Left kidney (tissue), 2 donors: ENCODE measurements around the gene MLXIP. TPM values are rescaled to one million over a fixed set of nuclear protein-coding genes. Genes with fewer than 3 reads are reported as not detected.
"Not testable (repeated sequence)": the region's sequence is repeated elsewhere in the genome, so short reads cannot be mapped to it uniquely, and the experiment has no call there.

Source experiments
- DNase-seq: peaks from one replicate; pipeline ENCODE4 v3.0.0-alpha.2; 2013
- polyA plus RNA-seq: library from polyadenylated mRNA; unstranded; fragments of 120-200 nt; gene quantifications from one replicate; pipeline ENCODE4 v1.2.1, GENCODE V29; 2013; ENCODE audit not compliant: insufficient read length

MLXIP gene
- polyA plus RNA-seq, 1 donor = 43.0 TPM

DNA sequence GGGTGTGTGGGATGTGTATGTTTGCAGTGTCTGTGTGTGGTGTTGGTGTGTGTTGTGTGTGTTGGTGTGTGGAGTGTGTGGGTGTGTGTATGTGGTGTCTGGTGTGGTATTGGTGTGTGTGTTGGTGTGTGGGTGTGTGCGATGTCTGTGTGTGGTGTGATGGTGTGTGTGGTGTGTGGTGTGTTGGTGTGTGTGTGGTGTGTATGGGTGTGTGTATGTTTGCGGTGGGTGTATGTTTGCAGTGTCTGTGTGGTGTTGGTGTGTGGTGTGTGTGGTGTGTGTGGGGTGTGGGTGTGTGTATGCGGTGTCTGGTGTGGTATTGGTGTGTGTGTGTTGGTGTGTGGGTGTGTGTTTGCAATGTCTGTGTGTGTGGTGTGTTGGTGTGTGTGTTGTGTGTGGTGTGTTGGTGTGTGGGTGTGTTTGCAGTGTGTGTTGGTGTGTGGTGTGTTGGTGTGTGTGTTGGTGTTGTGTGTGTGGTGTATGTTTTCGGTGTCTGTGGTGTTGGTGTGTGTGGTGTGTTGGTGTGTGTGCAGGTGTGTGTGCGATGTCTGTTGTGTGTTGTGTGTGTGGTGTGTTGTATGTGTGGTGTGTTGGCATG, 15.7 kb downstream of the MLXIP start:
- DNase-seq = no peak

DNA sequence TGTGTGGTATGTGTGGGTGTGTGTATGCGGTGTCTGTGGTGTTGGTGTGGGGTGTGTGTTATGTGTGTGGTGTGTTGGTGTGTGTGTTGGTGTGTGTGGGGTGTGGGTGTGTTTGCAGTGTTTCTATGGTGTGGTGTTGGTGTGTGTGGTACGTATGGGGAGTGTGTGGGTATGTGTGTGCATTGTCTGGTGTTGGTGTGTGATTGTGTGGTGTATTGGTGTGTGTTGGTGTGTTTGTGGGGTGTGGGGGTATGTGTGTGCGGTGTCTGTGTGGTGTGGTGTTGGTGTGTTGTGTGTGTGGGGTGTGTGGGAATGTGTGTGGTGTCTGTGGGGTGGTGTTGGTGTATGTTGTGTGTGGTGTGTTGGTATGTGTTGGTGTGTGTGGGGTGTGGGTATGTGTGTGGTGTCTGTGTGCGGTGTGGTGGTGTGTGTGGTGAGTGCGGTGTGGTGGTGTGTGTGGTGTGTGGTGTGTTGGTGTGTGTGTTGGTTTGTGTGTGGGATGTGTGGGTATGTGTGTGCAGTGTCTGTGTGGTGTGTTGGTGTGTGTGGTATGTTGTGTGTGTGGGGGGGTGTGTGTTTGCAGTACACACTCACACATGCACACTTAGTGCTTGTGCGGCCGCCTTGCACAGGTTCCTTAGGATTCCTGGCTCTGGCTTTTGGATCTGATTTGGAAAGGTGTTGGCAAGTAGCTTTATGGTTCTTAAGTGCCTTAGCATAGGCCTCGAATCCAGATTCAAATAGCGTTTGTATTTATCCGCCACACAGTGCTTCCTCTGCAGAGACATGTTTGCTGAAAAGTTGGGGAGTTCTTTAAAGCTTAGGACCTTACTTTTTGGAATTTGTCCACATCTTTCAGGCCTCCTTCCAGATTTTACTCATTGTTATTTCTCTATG, 16.4 kb downstream of the MLXIP start:
- no peak for DNase-seq

DNA sequence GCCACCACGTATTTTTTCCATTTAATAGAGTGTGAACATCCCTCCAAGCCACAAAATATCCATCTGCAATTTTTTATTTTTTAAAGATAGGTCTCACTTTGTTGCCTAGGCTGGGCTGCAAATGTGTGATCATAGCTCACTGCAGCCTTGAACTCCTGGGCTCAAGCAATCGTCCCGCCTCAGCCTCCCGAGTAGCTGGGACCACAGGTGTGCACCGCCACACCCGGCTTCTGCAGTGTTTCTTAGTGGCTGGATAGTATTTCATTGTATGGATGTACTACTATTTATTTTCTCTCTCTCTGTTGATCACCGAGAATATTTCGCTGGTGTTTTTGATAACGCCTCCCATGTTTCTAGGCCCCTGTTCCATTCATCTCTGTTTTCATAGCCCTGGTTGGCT, 17.5 kb downstream of the MLXIP start:
- DNase-seq = no peak

DNA sequence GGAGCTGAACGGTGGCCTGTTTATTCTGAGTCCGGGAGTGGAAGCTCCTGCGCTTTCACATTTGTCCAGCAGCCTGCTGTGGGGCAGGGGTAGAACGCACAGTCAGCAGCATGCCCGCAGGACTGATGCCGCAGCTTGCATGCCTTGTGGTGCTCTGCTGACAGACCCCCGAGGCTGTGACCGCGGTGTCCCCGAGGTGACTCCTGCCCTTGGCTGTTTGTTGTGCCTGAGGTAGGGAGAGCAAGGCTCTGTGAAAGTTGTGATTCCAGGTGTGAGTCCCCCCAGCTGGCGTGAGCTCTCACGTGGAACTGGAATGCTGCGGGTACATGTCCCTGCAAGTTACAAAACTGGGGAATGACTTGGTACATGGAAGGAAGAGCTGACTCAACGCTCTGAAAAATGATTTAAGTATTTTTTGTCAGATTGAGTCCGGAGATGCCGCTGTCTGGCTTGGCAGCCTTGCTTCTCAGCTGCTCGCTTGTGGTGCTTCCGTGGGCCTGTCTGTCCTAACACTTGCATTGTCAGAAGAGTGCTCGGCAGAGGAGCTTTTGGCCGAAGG, 18.1 kb downstream of the MLXIP start:
- DNase-seq = no peak

DNA sequence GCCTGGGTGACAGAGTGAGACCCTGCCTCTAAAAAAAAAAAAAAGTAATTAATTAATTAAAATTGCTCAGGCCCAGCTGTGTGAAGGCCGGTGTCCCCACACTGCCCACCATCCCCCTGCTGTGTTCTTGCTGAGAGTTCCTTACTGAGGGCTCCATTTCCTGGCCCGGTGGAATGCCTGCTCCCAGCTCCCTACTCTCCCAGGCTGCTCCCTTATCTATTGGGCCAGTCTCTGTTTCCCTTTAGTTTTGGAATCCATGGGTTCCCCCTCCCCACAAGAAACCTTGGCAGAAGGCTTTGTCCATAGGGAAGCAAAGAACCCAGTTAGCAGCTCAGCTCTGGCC, 19.0 kb downstream of the MLXIP start:
- DNase-seq = no peak

DNA sequence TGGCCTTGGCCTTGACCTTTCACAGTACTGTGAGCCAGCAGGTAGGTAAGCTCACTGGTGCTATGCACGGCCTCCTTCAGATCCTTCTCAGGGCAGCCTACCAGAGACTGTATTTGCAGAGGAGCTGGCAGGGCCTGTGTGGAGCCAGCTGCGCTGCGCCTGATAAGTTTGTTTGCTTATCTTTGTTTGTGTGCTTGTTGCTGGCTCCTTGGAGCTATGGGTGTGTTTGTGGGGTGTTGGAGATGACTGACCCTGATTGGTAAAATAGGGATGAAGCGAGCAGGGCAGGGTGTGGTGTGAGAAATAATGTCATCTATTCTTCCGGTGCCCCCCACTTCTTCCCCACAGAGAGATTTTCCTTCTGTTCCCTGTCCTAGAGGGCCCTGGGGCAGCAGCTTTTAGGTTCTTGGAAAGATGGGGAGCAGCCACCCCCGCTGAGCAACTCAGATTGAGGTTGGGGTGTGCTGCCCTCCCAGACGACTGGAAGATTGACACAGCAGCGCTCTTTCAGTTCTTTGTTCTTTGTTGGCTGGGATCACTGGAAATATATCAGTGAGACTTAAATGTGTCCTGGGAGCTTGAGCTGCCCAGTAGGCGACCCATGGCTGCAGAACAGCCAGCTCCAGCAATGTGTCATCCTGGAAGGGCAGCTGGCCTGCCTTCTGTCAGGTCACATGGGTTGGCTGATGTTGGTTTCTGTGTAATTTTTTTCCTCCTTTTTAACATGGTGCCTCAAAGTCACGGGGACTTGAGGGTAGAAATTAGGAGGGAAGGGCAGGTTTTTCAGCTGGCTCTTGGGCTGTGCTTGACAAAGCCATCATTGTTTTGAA, 19.6 kb downstream of the MLXIP start:
- no peak for DNase-seq

DNA sequence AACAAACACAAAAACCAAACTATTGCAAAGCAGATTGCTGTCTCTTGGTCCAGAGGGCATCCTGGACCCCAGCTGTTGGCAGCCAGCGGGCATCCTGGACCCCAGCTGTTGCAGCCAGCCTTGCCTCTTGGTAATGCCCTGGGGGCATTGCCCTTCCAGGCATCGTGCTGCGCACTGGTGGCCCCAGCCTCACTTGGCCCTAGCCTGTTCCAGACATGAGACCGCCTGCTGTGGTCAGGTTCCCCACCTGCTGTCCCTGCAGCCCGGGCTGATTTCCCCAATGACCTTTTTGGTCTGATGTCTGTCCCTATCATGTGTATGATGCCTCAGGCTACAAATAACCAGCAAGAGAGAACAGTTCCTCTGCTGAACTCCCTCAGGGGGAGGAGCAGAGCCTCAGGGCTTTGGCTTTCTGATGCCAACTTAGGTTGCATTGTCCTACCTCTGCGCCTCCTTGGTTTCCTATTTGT, 20.8 kb downstream of the MLXIP start:
- DNase-seq = no peak

DNA sequence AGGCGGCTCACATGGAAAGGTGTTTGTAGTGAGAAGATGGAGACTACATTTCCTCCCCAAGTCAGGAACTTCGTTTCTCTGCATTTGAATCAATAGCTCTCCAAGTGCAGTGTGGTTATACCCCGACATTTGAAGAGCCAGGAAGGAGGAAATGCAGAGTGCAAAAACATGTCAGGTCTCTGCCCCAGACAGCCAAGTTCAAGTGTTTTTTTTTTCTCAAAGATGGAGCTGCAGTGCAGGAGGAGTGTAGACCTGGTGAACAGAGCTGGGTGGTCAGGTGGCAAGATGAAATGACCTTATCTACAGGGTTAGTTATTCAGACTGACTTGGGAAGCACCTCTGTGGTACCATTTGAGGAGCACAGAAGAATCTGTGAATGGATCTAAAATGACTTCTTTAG, 21.3 kb downstream of the MLXIP start:
- DNase-seq = no peak

DNA sequence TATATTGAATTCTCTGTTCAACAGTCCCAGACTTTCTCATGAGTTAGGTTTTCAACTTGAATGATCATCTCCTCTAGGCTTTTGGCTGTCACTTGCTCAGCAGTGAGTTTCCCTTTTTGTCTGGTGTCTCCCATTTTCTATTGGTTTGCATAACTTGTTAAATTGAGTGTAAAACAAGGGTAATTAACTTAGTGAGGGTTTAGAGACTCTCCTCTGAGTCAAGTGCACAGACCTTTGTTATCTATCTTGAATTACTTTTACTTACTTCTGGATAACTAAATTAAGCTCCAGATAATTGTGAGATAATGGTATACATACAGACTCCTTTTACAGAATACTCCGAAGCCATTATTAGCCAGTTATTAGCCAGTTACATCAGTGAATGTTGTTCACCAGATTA, 22.0 kb downstream of the MLXIP start:
- no peak for DNase-seq

DNA sequence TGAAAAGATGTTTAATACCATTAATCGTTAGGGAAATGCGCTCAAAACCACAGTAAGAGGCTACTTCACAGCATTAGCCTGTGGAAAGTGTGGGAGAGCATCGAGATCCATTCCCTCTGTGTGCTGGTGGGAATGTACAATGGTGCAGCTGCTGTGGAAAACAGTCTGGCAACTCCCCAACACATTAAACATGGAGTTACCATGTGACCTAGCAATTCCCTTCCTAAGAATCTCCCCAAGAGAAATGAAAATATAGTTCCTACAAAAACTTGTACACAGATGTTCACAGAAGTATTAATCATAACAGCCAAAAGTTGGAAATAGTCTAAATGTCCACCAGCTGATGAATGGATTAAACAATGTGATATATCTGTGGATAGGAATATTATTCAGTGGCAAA, 23.8 kb downstream of the MLXIP start:
- no peak for DNase-seq

DNA sequence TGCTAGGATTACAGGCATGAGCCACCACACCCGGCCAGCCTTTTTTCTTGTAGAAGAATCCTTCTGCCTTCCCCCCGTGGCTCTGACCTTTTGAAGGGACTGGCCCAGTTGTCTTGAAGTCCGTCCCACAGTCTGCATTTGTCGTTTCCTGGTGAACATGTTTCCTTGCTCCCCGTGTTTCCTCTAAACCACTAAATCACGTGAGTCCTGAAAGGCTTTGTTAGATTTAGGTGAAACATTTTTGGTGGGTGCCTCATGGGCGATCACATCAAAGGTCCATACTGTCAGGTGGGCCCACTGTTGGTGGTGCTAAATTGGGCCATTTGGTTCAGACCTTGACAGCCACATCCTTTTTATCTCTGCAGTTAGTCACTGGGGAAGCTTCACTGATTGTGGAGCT, 26.3 kb downstream of the MLXIP start:
- no peak for DNase-seq

DNA sequence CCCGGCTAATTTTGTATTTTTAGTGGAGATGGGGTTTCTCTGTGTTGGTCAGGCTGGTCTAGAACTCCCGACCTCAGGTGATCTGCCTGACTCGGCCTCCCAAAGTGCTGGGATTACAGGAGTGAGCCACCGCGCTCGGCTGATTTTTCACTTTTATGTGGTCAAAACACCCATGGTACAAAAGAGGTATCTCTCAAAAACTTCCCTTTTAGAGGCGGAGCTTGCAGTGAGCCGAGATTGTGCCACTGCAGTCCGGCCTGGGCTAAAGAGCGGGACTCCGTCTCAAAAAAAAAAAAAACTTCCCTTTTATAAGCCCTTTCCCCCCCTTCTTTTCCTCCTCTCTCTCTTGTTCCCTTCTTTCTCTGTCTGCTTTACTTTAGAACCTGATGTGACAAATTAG, 26.9 kb downstream of the MLXIP start:
- DNase-seq = not testable (repeated sequence)

DNA sequence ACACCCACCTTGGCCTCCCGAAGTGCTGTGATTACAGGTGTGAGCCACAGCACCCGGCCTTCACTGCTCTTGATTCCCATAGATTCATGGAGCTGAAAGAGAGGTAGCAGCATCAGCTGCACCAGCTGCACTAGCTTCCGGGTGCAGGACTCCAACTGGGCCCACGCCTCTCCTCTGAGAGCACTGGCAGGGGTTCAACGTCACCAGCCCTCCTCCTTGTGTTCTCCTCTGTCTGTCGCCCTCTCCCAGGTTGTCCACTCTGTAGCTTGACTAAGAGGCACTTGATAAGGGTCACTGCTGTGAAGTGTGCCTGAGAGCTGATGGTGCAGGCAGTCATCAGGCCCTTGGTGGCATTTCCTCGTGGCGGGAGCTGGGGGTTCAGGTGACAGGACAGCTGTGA, 28.3 kb downstream of the MLXIP start:
- no peak for DNase-seq

DNA sequence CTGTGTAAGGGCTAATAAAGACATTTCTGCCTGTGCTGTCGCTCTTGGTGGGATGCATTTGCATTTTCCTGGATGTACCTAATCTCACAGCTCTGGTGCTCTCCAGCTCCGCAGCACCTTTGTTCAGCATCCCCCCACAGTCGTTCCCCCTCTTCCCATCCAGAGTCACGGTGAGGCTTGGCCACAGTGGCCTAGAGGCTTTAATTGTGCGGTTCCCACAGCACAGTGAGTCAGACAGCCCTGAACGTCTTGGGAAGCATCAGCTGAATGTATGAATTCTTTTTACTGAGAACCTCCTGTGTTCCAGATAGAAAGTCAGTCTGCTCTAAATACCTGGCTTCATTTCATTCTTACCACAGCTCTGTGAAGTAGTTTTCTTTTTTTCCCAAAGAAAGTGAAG, 28.7 kb downstream of the MLXIP start:
- DNase-seq = no peak

DNA sequence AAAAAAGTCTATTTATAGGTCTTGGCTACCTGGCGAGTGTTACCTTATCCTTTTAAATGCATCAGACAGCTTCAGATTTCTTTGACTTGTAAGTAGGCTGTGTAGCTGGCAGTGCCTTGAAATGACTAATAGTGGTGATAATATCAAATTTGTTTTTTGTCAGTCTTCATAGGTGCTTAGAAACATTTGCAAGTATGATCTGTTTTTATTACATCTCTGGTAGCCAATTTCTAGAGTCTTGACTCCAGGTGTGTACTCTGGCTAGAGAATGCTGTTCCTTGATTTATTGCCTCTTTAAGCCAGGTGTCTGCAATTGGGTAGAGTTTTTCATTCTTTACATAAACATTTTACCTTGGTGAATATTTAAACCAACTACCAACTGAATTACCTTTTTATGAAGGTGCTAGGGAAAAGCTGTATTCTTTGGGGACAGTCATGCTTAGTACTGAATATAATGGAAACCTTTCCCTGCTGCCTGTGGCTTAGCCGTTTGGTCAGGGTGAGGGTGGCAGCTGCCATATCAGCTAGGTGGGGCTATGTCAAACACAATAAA, 32.6 kb downstream of the MLXIP start:
- no peak for DNase-seq

DNA sequence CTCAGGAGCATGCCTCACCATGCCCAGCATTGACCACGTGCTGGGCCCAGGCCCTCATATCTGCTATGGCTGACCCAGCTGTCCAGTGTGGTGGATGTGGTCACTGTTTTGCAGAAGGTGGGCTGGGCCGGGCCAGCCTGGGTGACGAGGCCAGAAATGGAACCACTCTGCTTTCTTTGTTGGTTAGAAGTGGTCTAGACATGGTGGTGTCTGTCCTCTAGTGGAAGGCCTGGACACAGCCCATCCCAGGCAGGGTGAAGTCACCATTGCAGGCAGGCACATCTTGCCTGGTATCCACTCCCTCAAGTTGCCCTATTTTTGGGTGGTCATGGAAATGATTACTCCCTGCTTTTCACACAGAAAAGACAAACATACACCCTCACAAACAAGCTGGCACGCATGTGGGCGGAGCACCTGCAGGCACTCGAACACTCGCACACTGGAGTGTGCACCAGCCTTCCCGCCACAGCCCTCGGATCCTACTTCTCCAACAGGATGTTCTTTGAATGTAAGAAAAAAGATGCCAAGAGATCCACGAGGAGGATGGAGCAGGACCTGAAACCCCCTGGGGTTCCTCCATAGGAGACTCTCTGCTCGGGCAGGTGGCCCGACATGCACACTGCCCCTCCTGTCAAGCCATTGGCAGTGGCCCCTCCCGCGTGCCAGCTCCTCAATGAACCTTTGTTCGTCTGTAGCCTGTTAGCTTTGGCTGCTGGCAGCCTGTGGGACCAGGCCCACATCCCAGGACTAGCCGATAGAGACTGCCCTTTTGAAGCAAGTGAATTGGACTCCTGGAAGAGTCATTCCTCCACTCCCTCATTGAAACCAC, 38.4 kb downstream of the MLXIP start:
- DNase-seq = no peak

DNA sequence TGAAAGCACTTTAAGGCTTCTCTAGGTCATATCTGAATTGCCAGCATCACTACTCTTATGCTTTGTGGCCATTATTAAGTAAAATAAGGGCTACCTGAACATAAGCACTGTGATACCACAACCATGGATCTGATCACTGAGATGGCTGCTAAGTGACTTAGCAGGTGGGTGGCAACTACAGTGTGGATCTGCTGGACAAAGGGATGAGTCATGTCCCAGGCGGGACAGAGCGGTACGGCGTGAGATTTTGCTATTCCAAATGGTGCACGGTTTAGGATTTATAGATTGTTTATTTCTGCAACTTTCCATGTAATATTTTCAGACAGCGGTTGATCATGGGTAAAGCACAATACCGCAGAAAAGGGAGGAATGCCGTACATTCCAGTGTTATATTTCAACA, 39.4 kb downstream of the MLXIP start:
- no peak for DNase-seq

DNA sequence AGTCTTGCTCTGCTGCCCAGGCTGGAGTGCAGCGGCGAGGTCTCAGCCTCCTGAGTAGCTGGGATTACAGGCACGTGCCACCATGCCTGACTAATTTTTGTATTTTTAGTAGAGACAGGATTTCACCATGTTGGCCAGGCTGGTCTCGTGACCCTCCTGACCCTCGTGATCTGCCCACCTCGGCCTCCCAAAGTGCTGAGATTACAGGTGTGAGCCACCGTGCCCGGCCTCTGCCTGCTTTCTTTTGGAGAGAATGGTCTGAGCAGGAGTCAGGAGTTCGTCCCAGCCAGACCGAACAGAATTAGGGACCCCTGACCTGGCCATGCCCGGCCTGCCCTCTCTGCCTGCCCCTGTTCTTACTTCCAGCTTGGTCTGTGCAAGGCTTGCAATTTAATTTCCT, 42.8 kb downstream of the MLXIP start:
- not testable (repeated sequence) for DNase-seq

DNA sequence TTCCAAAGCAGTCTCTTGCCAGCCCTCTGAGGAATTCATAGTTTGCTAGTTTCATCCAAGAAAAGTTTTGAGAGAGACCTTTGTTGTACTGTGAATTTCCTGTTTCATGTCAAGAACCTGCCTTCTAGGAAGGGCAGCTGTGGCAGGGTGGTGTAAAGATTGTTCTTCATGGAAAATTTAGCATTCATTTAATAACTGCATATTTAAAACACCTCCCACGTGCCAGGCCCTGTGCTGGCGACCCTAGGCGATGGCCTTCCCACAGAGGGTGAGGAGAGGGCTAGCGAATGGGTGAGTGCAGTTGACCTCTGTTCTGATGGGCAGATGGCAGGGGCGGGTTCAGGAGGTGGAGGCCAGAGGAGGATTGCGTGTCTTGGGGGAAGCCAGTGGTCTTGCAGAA, 43.2 kb downstream of the MLXIP start:
- DNase-seq = no peak

DNA sequence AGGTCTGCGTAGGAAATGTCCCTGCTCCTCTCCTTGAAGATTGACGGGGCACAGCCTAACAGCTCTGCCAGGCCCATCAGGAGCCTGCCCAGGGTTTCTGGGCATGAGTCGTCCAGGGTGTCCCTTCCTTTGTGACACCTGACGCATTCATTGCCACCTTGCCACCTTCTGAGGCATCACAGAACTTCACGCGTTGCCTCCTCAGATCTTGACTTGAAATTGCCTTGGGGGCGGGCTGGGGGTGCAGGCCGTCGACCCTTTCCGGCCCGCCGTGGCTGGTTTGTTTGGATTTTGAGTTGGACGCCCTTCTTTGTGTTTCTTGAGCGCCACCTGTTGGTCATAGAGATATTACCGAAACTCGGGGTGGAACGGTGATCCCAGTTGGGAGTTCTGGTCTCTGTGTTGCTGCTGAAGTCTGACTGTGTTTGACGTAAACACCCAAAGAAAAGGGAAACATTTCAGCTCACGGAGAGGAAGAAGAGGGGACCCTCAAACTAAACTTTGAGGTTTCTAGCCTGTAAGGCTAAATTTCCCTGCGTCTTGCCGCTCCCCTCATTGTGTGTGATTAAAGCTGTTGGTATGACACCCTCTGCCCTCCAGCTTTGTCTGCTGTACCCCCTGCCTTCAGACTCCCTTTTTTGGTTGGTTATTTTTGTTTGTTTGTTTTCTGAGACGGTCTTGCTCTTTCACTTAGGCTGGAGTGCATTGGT, 44.6 kb downstream of the MLXIP start:
- peak; percentile 76 for DNase-seq

DNA sequence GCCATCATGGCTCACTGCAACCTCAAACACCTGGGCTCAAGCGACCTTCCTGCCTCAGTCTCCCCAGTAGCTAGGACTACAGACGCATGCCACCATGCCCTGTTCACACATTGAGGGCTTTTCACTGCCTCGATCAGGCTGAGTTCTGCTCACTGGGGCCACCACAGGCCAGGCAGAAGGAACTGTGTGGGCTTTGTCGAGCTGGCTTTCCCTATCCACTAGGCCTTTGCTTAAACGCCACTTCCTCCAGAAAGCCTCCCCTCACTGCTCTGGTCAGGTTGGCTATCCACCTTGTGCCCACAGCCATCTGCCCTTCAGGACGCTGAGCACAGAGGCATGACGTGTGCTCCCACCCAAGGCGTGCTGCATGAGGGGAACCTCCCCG, 45.2 kb downstream of the MLXIP start:
- DNase-seq = no peak
